Muscle of arm (tissue), 12 donors: Measurements from ENCODE around the gene ATP6V1G1. TPM values are rescaled to one million over a fixed set of nuclear protein-coding genes. Genes with fewer than 3 reads are reported as not detected.

Experiments
- DNase-seq: peaks from one replicate; pipeline ENCODE4 v3.0.0-alpha.2; 2013
- polyA plus RNA-seq, 12 donors: library from polyadenylated mRNA; unstranded; fragments of 120-200 nt; gene quantifications; one replicate each; pipeline ENCODE4 v1.2.1, GENCODE V29; 2013; ENCODE audit not compliant: insufficient read length in 12 of 12

ATP6V1G1 gene
- polyA plus RNA-seq, 12 donors = 81.8 to 152 (median 103) TPM; not detected in 1

GRCh38 chr9:114643001-114643400 lies 55.4 kb downstream of the ATP6V1G1 start:
- DNase-seq = no peak

- DNase-seq = no peak
Measured at GRCh38 chr9:114643896-114644295, 56.3 kb downstream of the ATP6V1G1 start.

Other genes starting within 250 kb of the ATP6V1G1 start
- gene AKNA, start 199.8 kb upstream of the ATP6V1G1 start, polyA plus RNA-seq = 10 to 100 TPM in 3 of 12 donors, 1 to 10 TPM in 8, not detected in 1; 5.4 to 25.5 (median 8.8) TPM
- gene WHRN, start 82.3 kb upstream of the ATP6V1G1 start, polyA plus RNA-seq = 1 to 10 TPM in 11 of 12 donors, not detected in 1; 1.8 to 9.9 (median 3.0) TPM
- 1 to 10 TPM in 11 of 12 donors, not detected in 1; 4.0 to 9.5 (median 5.8) TPM for gene TMEM268, start 23.5 kb downstream of the ATP6V1G1 start, polyA plus RNA-seq
- gene TEX53, start 70.0 kb downstream of the ATP6V1G1 start, polyA plus RNA-seq = not detected
- not detected for gene TEX48, start 94.4 kb downstream of the ATP6V1G1 start, polyA plus RNA-seq
- gene TNFSF15, start 218.3 kb downstream of the ATP6V1G1 start, polyA plus RNA-seq = 1 to 10 TPM in 1 of 12 donors, under 1 TPM in 10, not detected in 1; 0.08 to 3.5 (median 0.26) TPM